GM21515 (cell line): Measurements from ENCODE around the gene KCNE4.
"Not testable (repeated sequence)": the region's sequence is repeated elsewhere in the genome, so short reads cannot be mapped to it uniquely, and the experiment has no call there.

Experiments used
- ATAC-seq: cut with Tn5 transposase; IDR thresholded peaks from one replicate; pipeline ENCODE4 v1.9.1; 2021; ENCODE audit not compliant: unreplicated experiment

KCNE4 gene

DNA sequence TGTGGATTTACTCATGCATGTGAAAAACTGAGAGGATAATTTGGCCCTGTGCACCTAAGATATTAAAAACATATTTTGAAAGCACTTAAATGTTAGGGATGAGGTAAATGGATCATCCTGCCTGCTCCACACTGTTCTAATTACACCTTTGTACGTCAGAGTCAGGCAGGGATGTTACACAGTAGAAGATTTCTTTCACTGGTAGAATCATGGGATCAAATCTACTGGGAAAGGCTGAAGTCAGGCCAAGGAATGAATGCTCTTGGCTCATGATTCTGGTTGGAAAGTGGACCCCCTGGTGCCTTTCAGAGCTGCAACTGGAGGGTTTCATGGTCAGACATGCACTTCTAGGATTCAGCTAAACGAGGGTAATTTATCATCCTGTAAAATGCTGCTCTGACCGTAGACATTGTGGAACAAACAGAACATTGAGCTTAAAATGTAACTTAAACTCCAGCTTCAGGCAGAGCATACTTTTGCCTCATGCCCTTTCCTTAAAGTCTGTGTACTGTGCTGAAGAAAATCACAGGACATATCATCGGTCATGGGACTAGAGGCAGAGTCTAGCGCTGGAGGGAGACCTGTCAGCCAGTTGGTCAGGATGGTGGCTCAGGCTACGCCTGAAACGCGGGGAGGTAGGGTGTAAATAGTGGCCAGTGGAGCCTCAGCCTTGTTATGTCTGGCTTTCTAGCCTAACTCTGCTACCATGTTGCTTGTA lies 4.9 kb downstream of the KCNE4 start:
- ATAC-seq = no peak

DNA sequence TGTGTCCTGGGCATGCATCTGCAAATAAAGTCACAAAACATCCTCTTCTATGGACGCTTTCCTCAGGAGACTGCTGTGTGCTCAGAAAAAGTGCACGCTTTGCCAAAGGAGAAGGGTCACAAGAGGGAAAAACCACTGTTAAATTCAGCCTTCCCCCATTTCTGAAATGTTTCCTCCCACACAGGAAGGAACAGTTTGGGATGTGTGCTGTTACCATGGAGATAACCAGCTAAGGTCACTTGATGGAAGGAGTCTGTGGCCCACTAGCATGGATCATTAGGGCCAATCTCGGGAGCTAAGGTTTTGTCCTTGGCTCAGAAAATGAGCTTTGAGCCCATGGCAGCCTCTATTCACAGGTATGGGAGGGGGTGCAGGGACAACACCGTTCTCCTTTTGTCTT lies 5.6 kb downstream of the KCNE4 start:
- no peak for ATAC-seq

DNA sequence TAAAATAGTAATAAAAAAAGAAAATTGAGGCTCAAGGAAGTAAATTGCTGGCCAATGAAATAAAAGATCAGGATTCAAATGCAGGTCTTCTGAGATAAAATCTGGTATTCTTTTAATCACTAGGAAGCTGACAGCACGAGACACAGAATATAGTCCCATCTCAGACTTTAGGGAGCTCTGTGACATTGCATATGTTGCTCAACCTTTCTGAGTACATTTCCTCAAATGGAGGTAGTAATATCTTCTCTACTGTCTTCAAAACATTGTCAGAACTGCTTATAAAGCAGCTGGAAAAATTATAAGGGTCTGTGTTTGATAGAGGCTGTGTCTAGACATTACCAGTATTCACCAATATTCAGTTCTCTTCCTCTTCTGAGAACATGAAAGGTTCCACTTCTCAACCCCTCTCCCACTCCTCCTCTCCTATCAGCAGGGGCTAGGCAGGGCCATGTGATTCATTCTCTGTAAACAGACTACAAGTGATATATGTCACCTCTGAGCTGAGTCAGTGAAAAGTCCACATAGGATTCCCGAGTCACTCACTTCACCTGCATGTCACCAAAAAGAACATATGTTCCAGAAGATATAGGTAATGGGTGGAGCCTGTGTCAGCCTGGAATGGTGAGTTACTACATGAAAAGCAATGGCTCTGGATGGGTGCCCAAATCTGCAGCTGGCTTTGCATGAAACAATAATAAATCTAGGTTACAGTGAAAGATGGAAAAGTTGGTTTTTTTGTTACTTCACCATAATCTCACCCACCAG lies 7.1 kb downstream of the KCNE4 start:
- ATAC-seq = no peak

DNA sequence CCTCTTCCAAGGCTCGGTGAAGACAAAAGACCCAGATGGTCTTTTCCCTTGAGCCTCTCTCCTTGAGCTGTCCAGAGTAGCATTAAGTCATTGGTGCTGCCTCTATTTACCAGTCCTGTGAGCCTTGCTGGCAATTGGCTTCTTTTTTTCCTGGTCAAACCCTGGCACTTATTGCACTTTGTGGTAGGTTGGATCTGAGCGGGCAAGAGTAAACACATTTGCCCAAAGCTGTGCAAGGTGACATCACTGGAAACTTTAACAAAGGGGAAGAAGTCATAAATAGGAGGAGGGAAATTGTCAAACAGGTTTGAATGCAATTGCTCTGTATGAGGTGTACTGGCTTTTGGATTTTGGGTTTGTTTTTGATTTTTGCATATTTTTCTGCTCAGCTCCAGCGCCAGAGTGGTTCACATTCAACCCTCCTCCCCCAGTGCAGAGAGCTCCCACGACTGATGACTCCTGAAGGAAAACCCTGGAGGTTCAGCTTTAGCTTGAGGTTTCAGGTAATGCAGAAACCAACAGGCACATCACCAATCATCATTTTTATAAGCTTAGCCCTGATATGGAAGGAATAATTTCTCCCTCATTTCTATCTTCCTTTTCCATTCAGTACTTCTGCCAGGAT lies 8.3 kb downstream of the KCNE4 start:
- no peak for ATAC-seq

DNA sequence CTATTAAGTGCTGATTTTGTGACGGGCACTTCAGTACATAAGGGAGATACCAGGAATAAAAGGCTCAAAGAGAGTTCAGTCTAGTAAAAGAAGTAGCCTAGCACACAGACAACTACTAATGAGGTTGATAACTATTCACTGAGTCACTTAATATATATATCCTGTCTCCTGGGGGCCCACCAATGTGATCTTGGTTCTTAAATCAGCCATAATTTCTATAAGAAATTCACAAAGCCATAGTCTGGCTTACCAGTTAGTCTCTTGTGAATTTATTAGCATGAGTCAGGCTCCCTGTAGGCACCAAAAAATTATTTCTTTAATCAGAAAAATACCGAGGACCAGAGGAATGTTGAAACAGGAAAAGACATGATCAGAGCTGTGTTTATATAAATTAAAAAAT lies 10.4 kb downstream of the KCNE4 start:
- no peak for ATAC-seq

DNA sequence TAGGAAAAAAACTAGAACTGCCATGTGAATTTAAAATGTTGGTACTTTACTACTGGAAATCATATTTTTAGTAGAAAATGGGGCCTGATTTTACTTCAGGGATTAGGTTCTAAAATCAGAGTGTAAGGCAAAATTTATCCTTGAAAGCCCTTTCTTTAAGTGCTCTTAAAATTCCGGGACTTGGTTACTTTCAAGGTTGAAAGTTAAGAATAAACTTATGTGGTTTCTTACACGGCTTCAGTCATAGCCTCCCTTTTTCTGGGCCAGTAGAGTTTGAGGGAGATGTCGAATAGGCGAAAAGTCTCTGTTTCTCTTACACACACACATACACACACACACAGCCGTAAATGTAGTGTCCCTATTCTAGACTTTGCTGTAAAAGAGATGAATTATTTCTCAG lies 13.1 kb downstream of the KCNE4 start:
- ATAC-seq = no peak

DNA sequence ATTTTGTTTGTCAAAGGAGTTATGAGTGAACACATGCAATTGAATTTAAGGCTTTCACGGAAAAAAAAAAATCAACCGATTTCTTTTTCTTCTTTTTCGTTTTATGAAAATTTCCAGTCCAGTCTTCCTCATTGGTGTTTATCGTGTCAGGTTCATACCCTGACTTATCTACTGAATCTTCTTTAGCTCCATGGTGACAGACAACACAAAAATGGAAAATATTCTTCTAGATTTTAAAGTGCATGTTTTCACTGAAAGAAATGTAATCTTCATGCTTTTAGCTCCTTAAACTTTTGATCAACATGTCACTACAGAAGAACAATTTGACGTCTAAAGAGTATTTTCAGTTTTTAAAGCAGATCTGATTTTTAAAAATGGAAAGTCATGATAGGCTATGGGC lies 14.7 kb downstream of the KCNE4 start:
- no peak for ATAC-seq

DNA sequence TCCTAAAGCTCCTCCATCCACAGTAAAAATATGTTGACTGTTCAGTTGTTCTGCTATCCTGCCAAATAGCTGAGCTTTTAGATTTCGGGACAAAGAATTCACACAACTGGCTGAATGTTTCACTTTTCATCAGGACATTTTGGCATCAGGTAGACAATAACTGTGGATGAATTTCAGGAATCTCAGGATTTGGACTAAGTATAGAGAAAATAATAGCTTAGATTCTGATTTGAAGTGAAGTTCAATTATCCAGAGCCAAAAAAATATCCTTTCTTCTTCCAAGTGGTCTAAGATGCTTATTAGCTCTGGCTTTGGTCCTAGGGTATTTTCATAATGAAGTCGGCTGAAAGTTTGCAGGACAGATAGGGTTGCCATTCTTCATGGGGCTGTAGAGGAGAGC lies 16.1 kb downstream of the KCNE4 start:
- no peak for ATAC-seq

DNA sequence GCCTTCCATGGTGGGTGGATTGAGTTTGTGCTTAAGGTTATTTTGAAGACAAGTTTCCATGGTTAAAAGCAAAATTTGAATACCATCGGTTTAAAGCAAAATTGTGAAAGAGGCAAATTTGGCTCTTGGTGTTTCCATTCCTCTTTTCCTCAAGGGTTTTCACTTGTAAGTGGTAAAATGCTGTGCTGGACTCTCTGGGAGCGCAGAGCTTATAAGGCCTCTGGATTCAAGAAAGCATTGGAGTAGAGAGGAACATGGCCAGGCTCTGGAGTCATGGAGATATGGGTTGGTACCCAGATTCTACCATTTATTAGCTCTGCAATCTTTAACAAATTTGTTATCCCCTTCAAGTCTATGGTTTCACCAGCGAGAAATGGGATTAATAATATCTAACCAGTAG lies 17.5 kb downstream of the KCNE4 start:
- ATAC-seq = no peak

DNA sequence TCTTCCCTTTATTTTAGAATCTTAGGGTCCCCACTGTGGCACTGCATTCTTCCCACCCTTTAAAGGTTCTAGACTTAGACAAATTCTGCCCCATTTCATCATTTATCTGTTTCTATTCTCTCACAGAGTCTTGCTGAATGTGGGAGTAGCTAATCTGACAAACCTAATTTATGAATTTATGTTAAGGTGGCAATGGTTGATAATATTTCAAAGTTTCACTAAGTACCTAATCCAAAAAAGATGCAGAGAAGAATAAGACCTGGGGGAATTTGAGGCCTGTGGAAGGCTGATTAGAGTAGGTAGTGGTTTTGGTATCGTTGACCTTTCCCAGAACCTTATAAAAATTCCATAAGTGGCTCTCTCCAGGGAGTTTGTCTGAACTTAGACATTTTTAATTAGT lies 18.0 kb downstream of the KCNE4 start:
- ATAC-seq = no peak

DNA sequence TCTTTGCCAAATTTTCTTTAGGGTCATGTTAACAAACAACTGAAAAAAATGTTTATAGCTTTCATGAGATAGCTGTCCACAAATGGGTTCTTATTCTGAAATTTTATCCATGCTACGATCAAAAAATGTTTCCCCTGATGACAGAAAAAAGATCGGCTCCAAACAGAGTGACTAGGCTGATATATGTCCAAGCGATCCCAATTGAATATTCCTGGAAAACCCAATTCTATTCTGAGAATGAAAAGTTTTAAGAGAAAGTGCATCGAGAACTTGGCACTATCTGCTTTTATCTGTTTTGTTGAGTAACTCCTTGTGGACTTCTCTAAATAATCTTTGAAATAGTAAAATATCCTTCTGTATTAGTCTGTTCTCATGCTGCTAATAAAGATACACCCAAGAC lies 19.1 kb downstream of the KCNE4 start:
- ATAC-seq = no peak

DNA sequence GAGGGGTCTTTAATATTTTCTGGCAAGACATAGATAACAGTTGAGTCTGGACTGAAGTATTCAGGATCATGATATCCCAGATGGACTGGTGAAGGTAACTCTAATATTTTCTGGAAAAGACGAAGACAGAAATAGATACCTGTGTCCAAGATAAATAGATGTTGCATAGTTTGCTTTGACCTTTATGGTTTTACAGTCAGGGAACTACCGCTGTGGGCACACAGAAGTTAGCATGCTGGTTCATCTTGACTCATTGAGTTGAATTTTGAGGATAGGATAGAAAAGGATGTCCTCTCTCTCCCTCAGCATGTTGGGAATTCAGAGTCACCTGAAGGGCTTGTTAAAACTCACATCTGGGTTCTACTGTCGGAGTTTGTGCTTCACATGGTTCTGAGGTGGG lies 20.8 kb downstream of the KCNE4 start:
- ATAC-seq = no peak

DNA sequence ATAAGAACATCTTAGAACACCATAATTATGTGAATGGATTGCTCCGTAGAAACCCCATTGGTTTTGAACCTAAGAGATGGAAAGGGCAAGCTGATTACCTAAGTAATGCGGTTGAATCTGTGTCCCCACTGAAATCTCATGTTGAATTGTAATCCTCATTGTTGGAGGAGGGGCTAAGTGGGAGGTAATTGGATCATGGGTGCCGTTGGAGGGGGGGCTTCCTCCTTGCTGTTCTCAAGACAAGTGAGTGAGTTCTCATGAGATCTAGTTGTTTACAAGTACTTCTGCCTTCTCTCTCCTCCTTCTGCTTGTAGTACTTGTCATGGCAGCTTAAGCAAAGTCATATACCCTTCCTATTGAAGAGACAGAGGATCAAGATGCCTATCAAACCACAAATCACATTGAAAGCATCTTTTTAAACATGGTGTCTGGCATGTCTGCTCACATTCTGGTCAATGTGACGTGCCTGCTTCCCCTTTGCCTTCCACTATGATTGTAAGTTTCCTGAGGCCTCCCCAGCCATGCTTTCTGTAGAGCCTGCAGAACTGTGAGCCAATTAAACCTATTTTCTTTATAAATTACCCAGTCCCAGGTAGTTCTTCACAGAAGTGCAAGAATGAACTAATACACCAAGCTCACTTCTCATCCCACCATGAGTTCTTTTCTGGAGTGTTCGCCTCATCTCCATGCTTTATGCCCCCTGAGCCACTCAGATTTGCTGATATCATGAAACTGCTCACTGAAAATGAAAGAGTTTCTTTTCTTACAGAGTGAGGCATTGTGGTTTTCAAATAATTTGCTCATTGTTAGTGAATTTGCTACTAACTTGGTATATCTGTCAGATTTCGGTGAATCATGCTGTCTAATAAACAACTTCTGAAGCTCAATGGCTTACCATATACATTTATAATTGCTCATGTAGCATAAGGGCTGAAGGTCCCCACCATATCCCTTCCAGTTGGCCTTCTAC lies 23.6 kb downstream of the KCNE4 start:
- peak; percentile 87 for ATAC-seq

DNA sequence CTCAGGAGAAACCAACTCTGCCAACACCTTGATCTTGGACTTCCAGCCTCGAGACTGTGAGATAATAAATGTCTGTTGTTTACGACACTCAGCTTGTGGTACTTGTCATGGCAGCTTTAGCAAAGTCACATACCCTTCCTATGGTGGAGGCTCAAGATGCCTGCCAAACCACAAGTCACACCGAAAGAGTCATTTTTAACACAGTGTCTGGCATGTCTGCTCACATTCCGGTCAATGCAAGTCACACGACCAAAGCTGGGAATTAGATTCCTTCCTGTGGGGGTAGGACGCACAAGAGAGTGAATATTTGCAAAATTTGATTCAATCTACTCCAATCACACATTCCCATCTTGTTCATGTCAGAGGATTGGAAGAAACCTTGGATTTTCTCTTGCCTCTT lies 24.6 kb downstream of the KCNE4 start:
- ATAC-seq = no peak

DNA sequence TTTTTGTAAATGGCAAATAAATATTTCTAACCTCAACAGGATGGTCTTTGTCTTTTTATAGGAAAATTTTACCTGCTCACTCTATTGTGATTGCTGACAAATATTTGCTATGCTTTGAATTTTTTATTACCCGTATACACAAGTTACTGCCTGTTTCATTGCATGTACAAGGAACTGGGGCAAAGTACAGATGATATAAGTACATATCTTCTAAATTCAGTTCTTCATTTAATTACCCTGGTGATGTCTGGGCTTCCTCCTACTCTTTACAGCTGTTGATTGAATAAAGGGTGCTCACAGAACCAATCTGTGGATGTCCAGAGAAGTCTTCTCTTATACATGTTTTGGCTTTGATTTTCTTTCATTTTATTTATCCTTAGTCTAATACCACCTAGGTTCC lies 26.5 kb downstream of the KCNE4 start:
- ATAC-seq = no peak

DNA sequence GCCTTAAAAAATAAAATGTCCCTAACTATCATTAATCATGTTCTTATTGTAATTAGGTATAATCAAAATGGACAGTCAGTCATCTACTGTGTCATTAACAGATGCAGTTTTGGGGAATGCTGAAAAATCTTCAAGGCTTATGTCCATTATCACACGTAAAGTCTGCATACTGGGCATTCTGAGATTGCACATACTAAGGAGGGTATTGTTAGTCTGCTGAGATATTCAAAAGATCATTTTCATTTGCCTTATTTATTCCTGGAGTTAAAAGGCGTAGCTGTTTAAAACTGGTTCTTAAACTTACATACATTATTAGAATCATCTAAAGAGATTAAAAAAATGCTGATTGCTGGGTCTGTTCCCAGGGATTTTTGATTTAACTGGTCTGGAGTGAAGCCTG lies 27.4 kb downstream of the KCNE4 start:
- no peak for ATAC-seq

DNA sequence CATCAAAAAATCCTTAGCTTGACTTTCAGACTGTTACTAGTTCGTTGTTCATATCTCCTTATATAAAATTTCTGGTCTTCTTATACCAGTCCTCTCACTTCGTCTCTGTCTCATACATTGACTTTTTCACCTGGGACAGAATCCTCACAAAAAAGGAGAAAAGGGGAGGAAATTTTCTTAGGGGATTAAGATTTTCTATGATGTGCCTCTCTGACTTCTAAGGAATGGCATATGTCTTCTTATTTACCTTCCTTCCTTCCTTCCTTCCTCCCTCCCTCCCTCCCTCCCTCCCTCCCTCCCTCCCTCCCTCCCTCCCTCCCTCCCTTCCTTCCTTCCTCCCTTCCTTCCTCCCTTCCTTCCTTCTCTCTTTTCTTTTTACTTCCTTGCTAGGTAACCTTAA lies 27.9 kb downstream of the KCNE4 start:
- no peak for ATAC-seq

DNA sequence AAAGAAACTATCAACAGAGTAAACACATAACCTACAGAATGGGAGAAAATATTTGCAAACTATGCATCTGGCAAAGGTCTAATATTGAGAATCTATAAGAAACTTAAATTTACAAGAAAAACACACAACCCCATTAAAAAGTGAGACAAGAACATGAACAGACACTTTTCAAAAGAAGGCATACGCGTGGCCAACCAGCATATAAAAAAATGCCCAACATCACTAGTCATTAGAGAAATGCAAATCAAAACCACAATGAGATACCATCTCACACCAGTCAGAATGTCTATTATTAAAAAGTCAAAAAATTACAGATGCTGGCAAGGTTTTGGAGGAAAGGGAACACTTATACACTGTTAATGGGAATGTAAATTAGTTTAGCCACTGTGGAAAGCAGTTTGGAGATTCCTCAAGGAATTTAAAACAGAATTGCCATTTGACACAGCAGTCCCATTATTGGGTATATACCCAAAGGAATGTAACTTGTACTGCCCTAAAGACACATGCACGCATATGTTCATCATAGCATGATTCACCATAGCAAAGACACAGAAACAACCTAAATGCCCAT lies 28.9 kb downstream of the KCNE4 start:
- ATAC-seq = not testable (repeated sequence)

DNA sequence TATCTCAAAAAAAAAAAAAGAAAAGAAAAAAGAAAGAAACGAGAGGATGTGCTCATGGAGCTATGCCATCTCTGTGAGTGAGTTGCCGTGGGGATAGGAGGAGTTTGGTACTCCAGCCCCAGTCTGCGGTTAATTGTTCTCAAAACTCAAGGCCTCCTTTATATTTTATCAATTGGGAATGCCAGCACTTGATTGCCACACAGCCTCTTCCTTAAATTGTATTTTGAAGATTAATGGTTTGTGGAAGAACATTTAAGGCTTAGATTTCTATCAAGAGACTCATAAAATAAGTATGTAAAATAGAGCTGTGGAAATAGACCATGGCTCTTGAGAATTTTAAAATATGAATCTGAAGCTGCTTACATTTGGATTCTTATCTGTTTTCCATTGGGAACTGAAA lies 29.8 kb downstream of the KCNE4 start:
- no peak for ATAC-seq

DNA sequence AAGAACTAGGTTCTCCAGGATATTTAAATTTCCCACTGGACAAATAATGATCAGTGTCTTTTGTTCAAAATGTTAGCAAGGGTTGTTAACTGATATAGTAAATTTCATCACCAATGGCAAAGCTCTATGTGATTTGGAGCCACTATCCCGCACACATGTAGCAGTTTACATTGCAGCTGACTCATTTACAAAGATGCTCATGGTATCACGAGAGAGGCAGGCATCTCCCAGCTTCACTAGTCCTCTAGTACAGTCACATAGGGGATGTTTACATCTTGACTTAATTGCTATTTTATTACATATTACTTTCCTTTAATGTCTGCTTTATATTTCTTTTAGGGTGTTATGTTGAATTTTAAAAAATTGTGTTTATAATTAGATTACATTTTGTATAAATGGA lies 30.7 kb downstream of the KCNE4 start:
- no peak for ATAC-seq
